Kidney epithelial cell (primary cell): ENCODE data around the gene MTMR2. TPM values are rescaled to one million over a fixed set of nuclear protein-coding genes. Genes with fewer than 3 reads are reported as not detected.

Source experiments
- DNase-seq: peaks from one replicate; pipeline ENCODE4 v3.0.0-alpha.2; 2010; ENCODE audit warnings: low read depth
- H3K27me3 ChIP-seq: 2 replicates; pipeline ENCODE4 v1.6.0; 2011; ENCODE audit warnings: low read length; ENCODE audit not compliant: control insufficient read depth, insufficient read depth
- H3K36me3 ChIP-seq: 2 replicates; pipeline ENCODE4 v1.5.1; 2011; ENCODE audit warnings: low read length; ENCODE audit not compliant: control insufficient read depth, insufficient read depth
- H3K4me3 ChIP-seq: 2 replicates; pipeline ENCODE4 v1.5.1; 2011; ENCODE audit warnings: low read depth, mild to moderate bottlenecking, control low read depth, low read length
- total RNA-seq: library from RNA; depleted of rRNA; stranded (reverse); fragments of >200 nt; gene quantifications from 2 replicates; pipeline ENCODE4 v1.2.3, GENCODE V29; 2015
- TF ChIP-seq, protein P1 (sequence below): IDR thresholded peaks from 2 replicates; pipeline ENCODE4 v1.5.1; 2011; ENCODE audit warnings: mild to moderate bottlenecking, moderate library complexity, low read length, control low read depth, inconsistent platforms; ENCODE audit not compliant: insufficient read depth, poor library complexity, severe bottlenecking

MTMR2 gene
- 33.9 and 46.3 TPM in 2 replicates for total RNA-seq

DNA sequence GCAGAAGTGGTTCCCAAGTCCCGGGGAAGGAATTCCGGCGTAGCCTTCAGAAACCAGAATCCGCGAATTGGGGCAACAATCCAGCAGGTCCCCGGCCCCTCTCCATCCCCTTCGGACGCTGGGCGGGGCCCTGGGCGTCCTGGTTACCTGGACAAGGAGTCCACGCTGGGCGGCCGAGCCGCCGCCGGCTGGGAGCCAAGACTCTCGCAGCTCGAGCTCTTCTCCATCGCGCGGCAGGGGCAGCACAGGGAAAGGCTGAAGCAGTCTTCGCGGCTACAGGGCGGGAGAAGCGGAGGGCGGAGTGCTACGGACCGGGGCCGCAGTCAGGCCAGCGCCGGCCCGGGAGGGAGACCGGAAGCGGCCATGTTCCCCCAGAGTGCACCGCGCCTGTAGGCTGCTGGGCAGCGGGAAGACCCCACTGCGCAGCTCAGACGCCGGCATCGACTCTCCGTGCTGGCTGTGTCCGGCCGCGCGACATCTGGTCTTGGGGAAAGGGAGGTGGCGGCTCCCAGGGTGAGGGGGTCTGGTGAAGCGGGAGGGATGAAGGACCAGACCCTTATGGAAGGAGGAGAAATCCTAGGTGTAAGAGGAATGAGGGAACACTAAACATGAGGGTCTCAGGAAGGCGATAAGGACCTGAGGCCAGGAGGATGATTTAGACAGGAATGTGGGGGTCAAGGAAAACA, at the start of gene MTMR2:
Gene MTMR2, minus strand, starts transcription at position 380 of the 686 bp plus-strand sequence. Its CDS starts 153 bp downstream, at position 227.
- DNase-seq, result no peak
- H3K27me3 ChIP-seq, result no peaks in the 10 kb centered on the region
- H3K4me3 ChIP-seq, result peak within 1 kb of the TSS; percentile 95
- TF ChIP-seq, protein P1, sequence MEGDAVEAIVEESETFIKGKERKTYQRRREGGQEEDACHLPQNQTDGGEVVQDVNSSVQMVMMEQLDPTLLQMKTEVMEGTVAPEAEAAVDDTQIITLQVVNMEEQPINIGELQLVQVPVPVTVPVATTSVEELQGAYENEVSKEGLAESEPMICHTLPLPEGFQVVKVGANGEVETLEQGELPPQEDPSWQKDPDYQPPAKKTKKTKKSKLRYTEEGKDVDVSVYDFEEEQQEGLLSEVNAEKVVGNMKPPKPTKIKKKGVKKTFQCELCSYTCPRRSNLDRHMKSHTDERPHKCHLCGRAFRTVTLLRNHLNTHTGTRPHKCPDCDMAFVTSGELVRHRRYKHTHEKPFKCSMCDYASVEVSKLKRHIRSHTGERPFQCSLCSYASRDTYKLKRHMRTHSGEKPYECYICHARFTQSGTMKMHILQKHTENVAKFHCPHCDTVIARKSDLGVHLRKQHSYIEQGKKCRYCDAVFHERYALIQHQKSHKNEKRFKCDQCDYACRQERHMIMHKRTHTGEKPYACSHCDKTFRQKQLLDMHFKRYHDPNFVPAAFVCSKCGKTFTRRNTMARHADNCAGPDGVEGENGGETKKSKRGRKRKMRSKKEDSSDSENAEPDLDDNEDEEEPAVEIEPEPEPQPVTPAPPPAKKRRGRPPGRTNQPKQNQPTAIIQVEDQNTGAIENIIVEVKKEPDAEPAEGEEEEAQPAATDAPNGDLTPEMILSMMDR, result no peak
- H3K36me3 ChIP-seq, result no peaks in the 10 kb centered on the region

DNA sequence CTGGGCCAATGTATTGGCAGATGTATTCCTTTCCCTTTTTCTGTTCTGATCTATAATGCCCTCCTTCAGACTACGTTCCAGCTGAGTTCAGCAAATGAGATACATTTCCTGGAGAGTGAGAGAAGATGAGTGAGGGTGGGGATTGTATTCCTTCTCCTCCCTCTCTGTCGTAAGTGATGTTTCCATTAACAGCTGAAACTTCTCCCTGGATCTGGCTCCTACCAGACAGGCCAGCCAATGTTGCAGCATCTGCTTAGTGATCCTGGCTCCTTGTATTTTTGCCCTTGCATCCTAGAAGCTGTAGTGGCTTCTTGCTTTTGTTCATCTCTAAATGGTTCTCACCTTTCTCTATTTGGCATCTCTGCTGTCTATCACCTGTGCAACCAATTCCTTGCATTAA, 48.2 kb upstream of the MTMR2 start:
- H3K27me3 ChIP-seq, result no peaks in the 10 kb centered on the region

DNA sequence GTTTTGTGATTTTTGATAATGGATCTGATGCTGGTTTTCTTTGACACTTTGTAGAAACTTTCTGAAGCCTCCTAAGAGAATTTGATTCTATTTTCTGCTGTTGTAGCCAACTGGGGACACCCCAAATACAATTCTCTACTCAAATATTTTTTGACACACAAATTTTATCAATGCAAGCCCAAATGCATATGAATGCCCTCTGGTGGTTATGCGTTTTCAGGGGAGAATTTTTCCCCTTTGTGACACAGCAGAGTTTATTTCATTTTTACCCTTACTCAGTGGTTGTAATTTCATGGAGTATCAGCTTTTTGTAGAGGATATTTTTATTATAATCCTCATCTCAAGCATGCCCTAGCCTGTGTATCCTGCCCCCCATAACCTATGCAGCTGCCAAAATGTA, 44.7 kb upstream of the MTMR2 start:
- Histone ChIP-seq H3K4me3 (no peak overlapping the region), H3K36me3 (no peaks in the 10 kb centered on the region), H3K27me3 (no peaks in the 10 kb centered on the region)
- TF ChIP-seq, protein P1, result peak; percentile 29
- DNase-seq, result no peak

More for the DNA sequence above, 48.2 kb upstream of the MTMR2 start:
- H3K4me3 ChIP-seq, result no peak overlapping the region
- TF ChIP-seq, protein P1, result no peak
- DNase-seq, result no peak
- no peaks in the 10 kb centered on the region for H3K36me3 ChIP-seq

DNA sequence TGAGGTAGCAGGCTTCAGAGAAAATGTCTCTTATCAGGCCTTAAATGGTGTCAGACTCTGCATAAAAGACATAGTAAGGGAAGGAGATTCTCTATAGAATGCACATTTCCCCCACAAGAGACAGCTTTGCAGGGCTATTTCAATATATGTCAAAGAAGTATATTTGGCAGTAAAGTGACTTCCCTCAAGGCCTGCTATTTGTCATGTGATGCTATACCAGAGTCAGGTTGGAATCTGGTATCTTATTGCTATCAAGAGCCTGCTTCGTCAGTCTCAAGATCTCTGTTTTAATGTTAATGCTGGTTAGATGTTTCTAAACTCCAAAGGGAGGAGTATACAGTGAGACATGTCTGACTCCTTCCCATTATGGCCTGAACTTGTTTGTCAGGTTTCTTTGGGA, 40.4 kb upstream of the MTMR2 start:
- Histone ChIP-seq H3K27me3 (no peaks in the 10 kb centered on the region), H3K36me3 (no peaks in the 10 kb centered on the region), H3K4me3 (no peak overlapping the region)
- DNase-seq, result no peak
- TF ChIP-seq, protein P1, result no peak

DNA sequence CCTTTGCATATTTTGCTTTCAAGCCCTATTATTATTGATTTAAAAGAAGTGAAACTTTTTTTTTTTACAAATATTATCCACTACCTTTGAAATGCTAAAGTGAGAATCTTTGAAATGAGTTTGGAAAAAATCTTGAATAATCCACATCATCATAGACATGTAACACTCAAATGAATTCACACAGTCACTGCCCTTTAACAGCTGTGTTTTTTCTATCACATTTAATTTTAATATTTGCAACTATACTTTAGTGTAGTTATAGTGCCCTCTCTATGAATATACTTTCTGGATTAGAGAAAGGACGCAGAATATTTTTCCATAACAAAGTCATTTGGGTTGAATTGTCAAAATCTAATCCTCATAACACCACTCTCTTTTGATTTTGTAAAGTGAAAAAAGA, 37.9 kb upstream of the MTMR2 start:
- DNase-seq, result no peak
- Histone ChIP-seq H3K4me3 (no peak overlapping the region), H3K27me3 (no peaks in the 10 kb centered on the region), H3K36me3 (no peaks in the 10 kb centered on the region)
- TF ChIP-seq, protein P1, result no peak

DNA sequence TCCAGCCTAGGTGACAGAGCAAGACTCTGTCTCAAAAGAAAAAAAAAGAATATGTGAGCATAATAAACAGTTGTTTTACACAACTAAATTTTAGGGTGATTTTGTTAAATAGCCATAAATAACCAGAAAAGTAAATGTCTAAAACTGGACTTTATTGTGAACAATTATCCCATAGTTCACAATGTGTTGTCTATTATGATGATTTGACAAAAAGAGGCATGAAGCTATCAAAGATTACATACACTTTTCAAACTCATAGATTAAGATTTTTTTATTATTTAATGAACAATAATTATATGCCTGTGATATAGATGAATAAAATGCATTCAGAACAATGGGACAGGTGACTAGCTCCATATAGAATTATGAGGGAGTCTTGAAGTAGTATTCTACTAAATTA, 27.0 kb upstream of the MTMR2 start:
- DNase-seq, result no peak
- Histone ChIP-seq H3K27me3 (no peaks in the 10 kb centered on the region), H3K36me3 (no peaks in the 10 kb centered on the region), H3K4me3 (no peak overlapping the region)
- TF ChIP-seq, protein P1, result no peak
